PC-9 (cell line): Measurements from ENCODE around the gene BANP. TPM values are rescaled to one million over a fixed set of nuclear protein-coding genes. Genes with fewer than 3 reads are reported as not detected.

Source experiments
- BruUV-seq: library from RNA; stranded (reverse); fragments of 400-500 nt; replicated peaks from 2 replicates; lab custom pipeline; 2021; lab: Mats Ljungman, UMichigan
- CTCF ChIA-PET: fragments of 300-600 bp; sonication (Branson Sonifier 250); formaldehyde crosslinking; loops from one replicate; lab custom pipeline; 2022; ENCODE audit warnings: antibody characterized with exemption; lab: Charles Lee
- POLR2A ChIA-PET: fragments of 300-600 bp; sonication (Branson Sonifier 250); formaldehyde crosslinking; loops from one replicate; lab custom pipeline; 2022; ENCODE audit warnings: antibody characterized with exemption; ENCODE audit not compliant: unreplicated experiment; lab: Charles Lee
- DNase-seq, 2 experiments: peaks; one replicate each; pipeline versions ENCODE4 v3.0.0 to v3.0.0-alpha.2; 2015 to 2022; ENCODE audit warnings: mixed read lengths in 1 of 2
- H2AFZ ChIP-seq: fragments of 200-600 bp; sonication (generic); 2 replicates; pipeline ENCODE4 v1.8.1; 2017; ENCODE audit warnings: antibody characterized with exemption
- H3F3A ChIP-seq: fragments of 200-600 bp; sonication (generic); 2 replicates; pipeline ENCODE4 v1.8.1; 2017; ENCODE audit warnings: antibody characterized with exemption, mild to moderate bottlenecking, low read depth; ENCODE audit not compliant: insufficient read depth
- H3K27ac ChIP-seq: fragments of 200-600 bp; sonication (generic); 2 replicates; pipeline ENCODE4 v1.6.1; 2016; ENCODE audit warnings: mixed run types
- H3K27me3 ChIP-seq: fragments of 200-600 bp; sonication (generic); 2 replicates; pipeline ENCODE4 v1.6.1; 2016; ENCODE audit warnings: low read depth, mixed run types; ENCODE audit not compliant: insufficient read depth
- H3K36me3 ChIP-seq: fragments of 200-600 bp; sonication (generic); 2 replicates; pipeline ENCODE4 v1.6.1; 2016; ENCODE audit warnings: low read depth, mixed run types
- H3K4me1 ChIP-seq: fragments of 200-600 bp; sonication (generic); replicated peaks from 2 replicates; pipeline ENCODE4 v1.6.1; 2016; ENCODE audit warnings: mixed run types; ENCODE audit not compliant: insufficient read depth
- H3K4me2 ChIP-seq: fragments of 200-600 bp; sonication (generic); 2 replicates; pipeline ENCODE4 v1.6.1; 2017; ENCODE audit warnings: mixed run types
- H3K4me3 ChIP-seq: fragments of 200-600 bp; sonication (generic); 2 replicates; pipeline ENCODE4 v1.6.1; 2016; ENCODE audit warnings: mixed run types
- H3K79me2 ChIP-seq: fragments of 200-600 bp; sonication (generic); 2 replicates; pipeline ENCODE4 v1.6.1; 2017; ENCODE audit warnings: low read depth, mixed run types
- H3K9me2 ChIP-seq: fragments of 200-600 bp; sonication (generic); 2 replicates; pipeline ENCODE4 v1.8.1; 2017; ENCODE audit warnings: mild to moderate bottlenecking; ENCODE audit not compliant: insufficient read depth
- H3K9me3 ChIP-seq: fragments of 200-600 bp; sonication (generic); 2 replicates; pipeline ENCODE4 v1.8.1; 2016; ENCODE audit warnings: low read depth; ENCODE audit not compliant: insufficient read depth
- H4K20me1 ChIP-seq: fragments of 200-600 bp; sonication (generic); 2 replicates; pipeline ENCODE4 v1.8.1; 2017; ENCODE audit not compliant: insufficient read depth
- CTCF ChIP-seq: fragments of 200-600 bp; sonication (generic); conservative IDR thresholded peaks from 2 replicates; pipeline ENCODE4 v1.6.1; 2017; ENCODE audit warnings: mixed run types, antibody characterized with exemption, mild to moderate bottlenecking, moderate library complexity
- EZH2 ChIP-seq: fragments of 200-600 bp; sonication (generic); IDR thresholded peaks from 2 replicates; pipeline ENCODE4 v1.8.0; 2017; ENCODE audit warnings: antibody characterized with exemption, low read depth
- intact Hi-C: fragments of 100-400 bp; cut with micrococcal nuclease; formaldehyde crosslinking; loops from one replicate; pipeline ENCODE4 v1.10.0; 2022; ENCODE audit not compliant: unreplicated experiment
- total RNA-seq: library from RNA; stranded (reverse); gene quantifications from 2 replicates; pipeline ENCODE4 v1.2.3, GENCODE V29; 2021

BANP gene
- total RNA-seq, 1 experiment from 2014 or later = 73.2 TPM

- H3K4me2 ChIP-seq = no peak overlapping the region
- no peaks in the 10 kb centered on the region for H3K79me2 ChIP-seq
- BruUV-seq = no TSS peak
- H3K4me3 ChIP-seq = no peak overlapping the region
- H4K20me1 ChIP-seq = no peaks in the 10 kb centered on the region
- no peaks in the 10 kb centered on the region for H3K4me1 ChIP-seq
- no peaks in the 10 kb centered on the region for H3K27me3 ChIP-seq
- H3K9me3 ChIP-seq = no peaks in the 10 kb centered on the region
- H3K27ac ChIP-seq = no peak overlapping the region
- no peaks in the 10 kb centered on the region for H3F3A ChIP-seq
- ChIA-PET CTCF (no interaction called here), POLR2A (no interaction called here)
- H3K9me2 ChIP-seq = no peaks in the 10 kb centered on the region
- no peaks in the 10 kb centered on the region for H3K36me3 ChIP-seq
- TF ChIP-seq CTCF (no peak), EZH2 (no peak)
- H2AFZ ChIP-seq = no peak overlapping the region
- DNase-seq = no peak
- intact Hi-C loops = no loop called here
Measured at GRCh38 chr16:88069397-88070168, 118.3 kb downstream of the BANP start.

- Histone ChIP-seq H3K36me3 (no peaks in the 10 kb centered on the region), H3K27me3 (no peaks in the 10 kb centered on the region), H4K20me1 (no peaks in the 10 kb centered on the region), H2AFZ (no peak overlapping the region), H3K4me3 (no peak overlapping the region), H3K79me2 (no peaks in the 10 kb centered on the region), H3K4me1 (no peaks in the 10 kb centered on the region), H3K4me2 (no peak overlapping the region), H3F3A (no peaks in the 10 kb centered on the region), H3K27ac (no peak overlapping the region), H3K9me3 (no peaks in the 10 kb centered on the region), H3K9me2 (no peaks in the 10 kb centered on the region)
- BruUV-seq = no TSS peak
- intact Hi-C loops = no loop called here
- CTCF ChIA-PET = no interaction called here
- no peak for DNase-seq
- POLR2A ChIA-PET = no interaction called here
- TF ChIP-seq CTCF (no peak), EZH2 (no peak)
Measured at GRCh38 chr16:88070341-88070740, 119.1 kb downstream of the BANP start.

GRCh38 chr16:88070989-88071625 is 119.9 kb downstream of the BANP start:
- H3K9me2 ChIP-seq = no peaks in the 10 kb centered on the region
- CTCF ChIA-PET = no interaction called here
- H2AFZ ChIP-seq = no peak overlapping the region
- no peaks in the 10 kb centered on the region for H3K27me3 ChIP-seq
- TF ChIP-seq CTCF (no peak), EZH2 (no peak)
- no TSS peak for BruUV-seq
- no peak overlapping the region for H3K27ac ChIP-seq
- no peaks in the 10 kb centered on the region for H3K79me2 ChIP-seq
- H3K4me3 ChIP-seq = no peak overlapping the region
- no peaks in the 10 kb centered on the region for H3K4me1 ChIP-seq
- no peaks in the 10 kb centered on the region for H3F3A ChIP-seq
- no peaks in the 10 kb centered on the region for H4K20me1 ChIP-seq
- no peak overlapping the region for H3K4me2 ChIP-seq
- H3K36me3 ChIP-seq = no peaks in the 10 kb centered on the region
- intact Hi-C loops = no loop called here
- POLR2A ChIA-PET = no interaction called here
- DNase-seq = no peak
- H3K9me3 ChIP-seq = no peaks in the 10 kb centered on the region
